Astrocyte (in vitro differentiated cells and primary cell): ENCODE data around the gene PCDHGB3. TPM values are rescaled to one million over a fixed set of nuclear protein-coding genes. Genes with fewer than 3 reads are reported as not detected.
A peak's percentile ranks its signal among the peaks of the same experiment; 100 is the strongest.
"Not testable (repeated sequence)": the region's sequence is repeated elsewhere in the genome, so short reads cannot be mapped to it uniquely, and the experiment has no call there.

Experiments
- DNase-seq: peaks from one replicate; pipeline ENCODE4 v3.0.0-alpha.2; 2010; ENCODE audit warnings: low read depth
- FAIRE-seq: peaks from 2 replicates; lab custom pipeline; 2011; peaks lifted over from hg19 to GRCh38; lab: Jason Lieb, UNC
- H2AFZ ChIP-seq: 2 replicates; pipeline ENCODE4 v1.6.0; 2012; ENCODE audit warnings: low read depth, low read length, inconsistent platforms
- H3K27ac ChIP-seq: 2 replicates; pipeline ENCODE4 v1.5.1; 2011; ENCODE audit warnings: low read depth, low read length, inconsistent platforms
- H3K27me3 ChIP-seq: 2 replicates; pipeline ENCODE4 v1.6.0; 2011; ENCODE audit warnings: low read length, inconsistent platforms; ENCODE audit not compliant: insufficient read depth
- H3K36me3 ChIP-seq: 2 replicates; pipeline ENCODE4 v1.5.1; 2011; ENCODE audit warnings: low read length, inconsistent platforms; ENCODE audit not compliant: insufficient read depth
- H3K4me1 ChIP-seq: 2 replicates; pipeline ENCODE4 v1.5.1; 2011; ENCODE audit warnings: low read length, inconsistent platforms; ENCODE audit not compliant: insufficient read depth
- H3K4me2 ChIP-seq: 2 replicates; pipeline ENCODE4 v1.6.0; 2012; ENCODE audit warnings: low read length, inconsistent platforms
- H3K4me3 ChIP-seq: 2 replicates; pipeline ENCODE4 v1.5.1; 2011; ENCODE audit warnings: low read depth, mild to moderate bottlenecking, low read length, inconsistent platforms; ENCODE audit not compliant: insufficient read depth
- H3K79me2 ChIP-seq: 2 replicates; pipeline ENCODE4 v1.6.0; 2012; ENCODE audit warnings: mild to moderate bottlenecking, low read length, inconsistent platforms; ENCODE audit not compliant: insufficient read depth
- H3K9ac ChIP-seq: 2 replicates; pipeline ENCODE4 v1.6.0; 2012; ENCODE audit warnings: mild to moderate bottlenecking, low read length, inconsistent platforms
- H3K9me3 ChIP-seq: 2 replicates; pipeline ENCODE4 v1.5.1; 2012; ENCODE audit warnings: low read depth, mild to moderate bottlenecking, low read length, inconsistent platforms; ENCODE audit not compliant: insufficient read depth
- H4K20me1 ChIP-seq: 2 replicates; pipeline ENCODE4 v1.6.0; 2012; ENCODE audit warnings: low read length, inconsistent platforms; ENCODE audit not compliant: insufficient read depth
- H3K27ac Mint-ChIP-seq: one replicate; pipeline ENCODE4 v1.8.0; 2021; ENCODE audit warnings: mild to moderate bottlenecking, mixed read lengths; ENCODE audit not compliant: unreplicated experiment
- H3K27me3 Mint-ChIP-seq: one replicate; pipeline ENCODE4 v1.8.0; 2021; ENCODE audit warnings: low read depth, mixed read lengths; ENCODE audit not compliant: unreplicated experiment
- H3K36me3 Mint-ChIP-seq: one replicate; pipeline ENCODE4 v1.8.0; 2021; ENCODE audit warnings: low read depth, mixed read lengths; ENCODE audit not compliant: unreplicated experiment
- H3K4me1 Mint-ChIP-seq: one replicate; pipeline ENCODE4 v1.8.0; 2021; ENCODE audit warnings: low read depth, mixed read lengths; ENCODE audit not compliant: unreplicated experiment
- H3K4me3 Mint-ChIP-seq: one replicate; pipeline ENCODE4 v1.8.0; 2021; ENCODE audit warnings: mild to moderate bottlenecking, moderate library complexity, mixed read lengths; ENCODE audit not compliant: unreplicated experiment
- H3K9me3 Mint-ChIP-seq: one replicate; pipeline ENCODE4 v1.8.0; 2021; ENCODE audit warnings: mild to moderate bottlenecking, mixed read lengths; ENCODE audit not compliant: unreplicated experiment
- EZH2 ChIP-seq: IDR thresholded peaks from 2 replicates; pipeline ENCODE4 v1.6.1; 2012; ENCODE audit warnings: mild to moderate bottlenecking, low read length, inconsistent platforms; ENCODE audit not compliant: insufficient read depth
- total RNA-seq: library from RNA; stranded (reverse); gene quantifications from 2 replicates; pipeline ENCODE4 v1.2.1, GENCODE V29; 2021
- TF ChIP-seq, protein P1 (sequence below): IDR thresholded peaks from 2 replicates; pipeline ENCODE4 v1.5.1; 2011; ENCODE audit warnings: low read depth, mild to moderate bottlenecking, inconsistent platforms, low read length, moderate library complexity; ENCODE audit not compliant: insufficient read depth

The PCDHGB3 gene
- total RNA-seq, 1 donor from 2014 or later: 0.14 TPM

DNA sequence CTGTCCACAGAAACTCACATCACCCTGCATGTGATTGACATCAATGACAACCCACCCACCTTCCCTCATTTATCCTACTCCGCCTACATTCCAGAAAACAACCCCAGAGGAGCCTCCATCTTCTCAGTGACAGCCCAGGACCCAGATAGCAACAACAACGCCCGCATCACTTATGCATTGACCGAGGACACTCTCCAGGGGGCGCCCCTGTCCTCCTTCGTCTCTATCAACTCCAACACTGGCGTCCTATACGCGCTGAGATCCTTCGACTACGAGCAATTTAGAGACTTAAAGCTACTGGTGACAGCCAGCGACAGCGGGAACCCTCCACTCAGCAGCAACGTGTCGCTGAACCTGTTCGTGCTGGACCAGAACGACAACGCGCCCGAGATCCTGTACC, 24.7 kb upstream of the PCDHGB3 start:
- FAIRE-seq (no peak), DNase-seq (no peak)
- no peaks in the 10 kb centered on the region for H3K36me3 ChIP-seq
- peaks cover 3% of the 10 kb centered on the region for H3K36me3 Mint-ChIP-seq
- no peak overlapping the region for H3K4me2 ChIP-seq
- no peak overlapping the region for H3K4me3 Mint-ChIP-seq
- H3K9me3 ChIP-seq: peaks cover 24% of the 10 kb centered on the region
- TF ChIP-seq, protein P1, sequence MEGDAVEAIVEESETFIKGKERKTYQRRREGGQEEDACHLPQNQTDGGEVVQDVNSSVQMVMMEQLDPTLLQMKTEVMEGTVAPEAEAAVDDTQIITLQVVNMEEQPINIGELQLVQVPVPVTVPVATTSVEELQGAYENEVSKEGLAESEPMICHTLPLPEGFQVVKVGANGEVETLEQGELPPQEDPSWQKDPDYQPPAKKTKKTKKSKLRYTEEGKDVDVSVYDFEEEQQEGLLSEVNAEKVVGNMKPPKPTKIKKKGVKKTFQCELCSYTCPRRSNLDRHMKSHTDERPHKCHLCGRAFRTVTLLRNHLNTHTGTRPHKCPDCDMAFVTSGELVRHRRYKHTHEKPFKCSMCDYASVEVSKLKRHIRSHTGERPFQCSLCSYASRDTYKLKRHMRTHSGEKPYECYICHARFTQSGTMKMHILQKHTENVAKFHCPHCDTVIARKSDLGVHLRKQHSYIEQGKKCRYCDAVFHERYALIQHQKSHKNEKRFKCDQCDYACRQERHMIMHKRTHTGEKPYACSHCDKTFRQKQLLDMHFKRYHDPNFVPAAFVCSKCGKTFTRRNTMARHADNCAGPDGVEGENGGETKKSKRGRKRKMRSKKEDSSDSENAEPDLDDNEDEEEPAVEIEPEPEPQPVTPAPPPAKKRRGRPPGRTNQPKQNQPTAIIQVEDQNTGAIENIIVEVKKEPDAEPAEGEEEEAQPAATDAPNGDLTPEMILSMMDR: no peak
- TF ChIP-seq EZH2: no peak
- no peaks in the 10 kb centered on the region for H3K27me3 Mint-ChIP-seq
- H3K9me3 Mint-ChIP-seq: peaks cover 36% of the 10 kb centered on the region
- H3K27ac Mint-ChIP-seq: no peak overlapping the region
- no peak overlapping the region for H3K4me3 ChIP-seq
- peaks cover 3% of the 10 kb centered on the region for H3K27me3 ChIP-seq
- H2AFZ ChIP-seq: no peak overlapping the region
- no peak overlapping the region for H3K27ac ChIP-seq
- H3K4me1 ChIP-seq: no peaks in the 10 kb centered on the region
- no peak overlapping the region for H3K9ac ChIP-seq
- H4K20me1 ChIP-seq: no peaks in the 10 kb centered on the region
- H3K4me1 Mint-ChIP-seq: no peaks in the 10 kb centered on the region
- no peaks in the 10 kb centered on the region for H3K79me2 ChIP-seq

DNA sequence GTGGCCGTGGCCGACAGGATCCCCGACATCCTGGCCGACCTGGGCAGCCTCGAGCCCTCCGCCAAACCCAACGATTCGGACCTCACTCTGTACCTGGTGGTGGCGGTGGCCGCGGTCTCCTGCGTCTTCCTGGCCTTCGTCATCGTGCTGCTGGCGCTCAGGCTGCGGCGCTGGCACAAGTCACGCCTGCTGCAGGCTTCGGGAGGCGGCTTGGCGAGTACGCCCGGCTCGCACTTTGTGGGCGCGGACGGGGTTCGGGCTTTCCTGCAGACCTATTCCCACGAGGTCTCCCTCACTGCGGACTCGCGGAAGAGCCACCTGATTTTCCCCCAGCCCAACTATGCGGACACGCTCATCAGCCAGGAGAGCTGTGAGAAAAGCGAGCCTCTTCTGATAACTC, 24.0 kb upstream of the PCDHGB3 start:
- peaks cover 29% of the 10 kb centered on the region for H3K9me3 ChIP-seq
- H3K4me2 ChIP-seq, H3K4me1 ChIP-seq, H2AFZ ChIP-seq, H3K4me3 ChIP-seq, H3K36me3 Mint-ChIP-seq, H3K27ac Mint-ChIP-seq, H3K27me3 ChIP-seq, DNase-seq, H3K36me3 ChIP-seq, H3K27me3 Mint-ChIP-seq, H3K4me3 Mint-ChIP-seq, H3K27ac ChIP-seq, H3K9ac ChIP-seq, FAIRE-seq, H3K4me1 Mint-ChIP-seq, H3K79me2 ChIP-seq, H4K20me1 ChIP-seq: not testable (repeated sequence)
- H3K9me3 Mint-ChIP-seq: peaks cover 36% of the 10 kb centered on the region

DNA sequence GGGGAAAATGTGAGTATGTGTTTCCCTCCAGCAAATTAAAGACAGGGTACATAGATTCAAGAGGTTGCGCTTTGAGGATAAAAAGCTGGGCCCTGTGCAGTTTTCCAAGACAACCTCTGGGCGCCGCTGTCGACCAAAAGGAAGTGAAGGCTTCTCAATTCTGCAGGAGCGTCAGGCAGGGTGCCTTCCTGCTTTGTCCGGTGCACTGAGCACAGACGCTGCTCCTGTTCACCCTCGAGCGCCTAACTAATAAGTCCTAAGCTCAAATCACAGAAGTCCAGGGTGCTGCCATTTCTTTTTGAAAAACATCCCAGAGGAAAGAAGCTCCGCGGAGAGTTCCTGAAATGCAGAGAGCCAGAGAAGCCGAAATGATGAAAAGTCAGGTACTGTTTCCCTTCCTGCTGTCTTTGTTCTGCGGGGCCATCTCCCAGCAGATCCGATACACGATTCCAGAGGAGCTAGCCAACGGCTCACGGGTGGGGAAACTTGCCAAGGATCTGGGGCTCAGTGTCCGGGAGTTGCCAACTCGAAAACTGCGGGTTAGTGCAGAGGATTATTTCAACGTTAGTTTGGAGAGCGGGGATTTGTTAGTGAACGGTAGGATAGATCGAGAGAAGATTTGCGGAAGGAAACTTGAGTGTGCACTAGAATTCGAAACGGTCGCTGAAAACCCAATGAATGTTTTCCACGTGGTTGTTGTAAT, 20.0 kb upstream of the PCDHGB3 start, which contains the start of gene PCDHGB1:
Gene PCDHGB1 (plus strand): TSS at position 183 of the 703 bp plus-strand sequence. CDS start 162 bp downstream, at position 345.
- H3K4me1 Mint-ChIP-seq: no peaks in the 10 kb centered on the region
- peak within 1 kb of the TSS; percentile 39 for H3K9ac ChIP-seq
- no peak for TF ChIP-seq EZH2
- TF ChIP-seq, protein P1: peak; percentile 40
- H3K27ac ChIP-seq: no peak within 1 kb of the TSS
- peaks cover 26% of the 10 kb centered on the region for H3K9me3 Mint-ChIP-seq
- peak within 1 kb of the TSS; percentile 24 for H3K4me3 Mint-ChIP-seq
- peak within 1 kb of the TSS; percentile 60 for H2AFZ ChIP-seq
- DNase-seq: peak; percentile 41
- FAIRE-seq: no peak
- peaks cover 31% of the 10 kb centered on the region for H3K9me3 ChIP-seq
- H3K36me3 Mint-ChIP-seq: peaks cover 2% of the 10 kb centered on the region
- no peaks in the 10 kb centered on the region for H4K20me1 ChIP-seq
- no peaks in the 10 kb centered on the region for H3K36me3 ChIP-seq
- no peaks in the 10 kb centered on the region for H3K4me1 ChIP-seq
- no peaks in the 10 kb centered on the region for H3K79me2 ChIP-seq
- H3K4me3 ChIP-seq: peak within 1 kb of the TSS; percentile 48
- H3K27me3 ChIP-seq: peaks cover 3% of the 10 kb centered on the region
- no peak within 1 kb of the TSS for H3K27ac Mint-ChIP-seq
- no peaks in the 10 kb centered on the region for H3K27me3 Mint-ChIP-seq
- H3K4me2 ChIP-seq: peak within 1 kb of the TSS; percentile 77
